Measurements from ENCODE around the gene GBX1.

The GBX1 gene

DNA sequence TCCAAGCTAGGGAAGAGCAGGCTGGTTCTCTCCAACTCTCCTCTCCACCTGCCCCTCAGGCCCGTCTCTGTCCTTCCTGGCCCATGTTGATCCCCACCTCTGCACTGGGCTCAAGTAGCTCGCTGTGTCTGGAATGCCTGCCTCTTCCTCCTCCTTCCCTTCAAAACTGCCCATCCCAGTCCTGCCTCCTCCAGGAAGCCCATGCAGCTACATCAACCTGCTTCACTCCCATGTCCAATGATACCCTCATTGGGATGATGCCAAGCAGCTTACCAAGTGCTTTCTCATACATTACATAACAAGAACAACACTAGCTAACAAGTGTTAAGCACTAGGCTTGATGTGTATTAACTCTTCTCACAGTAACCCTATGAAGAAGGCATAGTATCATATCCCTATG lies 11.3 kb upstream of the GBX1 start:
- Histone ChIP-seq H3K27me3 (ENCODE audit: low read length) (no peaks in the 10 kb centered on the region), H3K4me3 (ENCODE audit: insufficient read depth, low read length, poor library complexity, severe bottlenecking) (no peak overlapping the region), H2AFZ (ENCODE audit: low read depth, low read length, severe bottlenecking) (no peak overlapping the region), H3K27ac (ENCODE audit: low read depth, low read length) (no peak overlapping the region), H3K9ac (ENCODE audit: low read length) (no peak overlapping the region), H3K9me2 (replicated peaks; ENCODE audit: insufficient read depth, low read length) (no peaks in the 10 kb centered on the region), H3K79me2 (ENCODE audit: insufficient read depth, low read length) (no peaks in the 10 kb centered on the region), H3K4me2 (ENCODE audit: low read depth, low read length, poor library complexity, severe bottlenecking) (no peak overlapping the region), H3K36me3 (ENCODE audit: low read length) (no peaks in the 10 kb centered on the region), H4K20me1 (ENCODE audit: low read depth, low read length) (no peaks in the 10 kb centered on the region), H3K9me3 (ENCODE audit: insufficient read depth, low read length) (no peaks in the 10 kb centered on the region), H3F3A (ENCODE audit: insufficient read depth) (no peaks in the 10 kb centered on the region)
- TF ChIP-seq EZH2phosphoT487 (conservative IDR thresholded peaks at IDR 0.05; ENCODE audit: low read length) = no peak
- TF ChIP-seq, protein P1, sequence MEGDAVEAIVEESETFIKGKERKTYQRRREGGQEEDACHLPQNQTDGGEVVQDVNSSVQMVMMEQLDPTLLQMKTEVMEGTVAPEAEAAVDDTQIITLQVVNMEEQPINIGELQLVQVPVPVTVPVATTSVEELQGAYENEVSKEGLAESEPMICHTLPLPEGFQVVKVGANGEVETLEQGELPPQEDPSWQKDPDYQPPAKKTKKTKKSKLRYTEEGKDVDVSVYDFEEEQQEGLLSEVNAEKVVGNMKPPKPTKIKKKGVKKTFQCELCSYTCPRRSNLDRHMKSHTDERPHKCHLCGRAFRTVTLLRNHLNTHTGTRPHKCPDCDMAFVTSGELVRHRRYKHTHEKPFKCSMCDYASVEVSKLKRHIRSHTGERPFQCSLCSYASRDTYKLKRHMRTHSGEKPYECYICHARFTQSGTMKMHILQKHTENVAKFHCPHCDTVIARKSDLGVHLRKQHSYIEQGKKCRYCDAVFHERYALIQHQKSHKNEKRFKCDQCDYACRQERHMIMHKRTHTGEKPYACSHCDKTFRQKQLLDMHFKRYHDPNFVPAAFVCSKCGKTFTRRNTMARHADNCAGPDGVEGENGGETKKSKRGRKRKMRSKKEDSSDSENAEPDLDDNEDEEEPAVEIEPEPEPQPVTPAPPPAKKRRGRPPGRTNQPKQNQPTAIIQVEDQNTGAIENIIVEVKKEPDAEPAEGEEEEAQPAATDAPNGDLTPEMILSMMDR (IDR thresholded peaks at IDR 0.05; ENCODE audit: insufficient read depth, low read length, poor library complexity, severe bottlenecking) = no peak

DNA sequence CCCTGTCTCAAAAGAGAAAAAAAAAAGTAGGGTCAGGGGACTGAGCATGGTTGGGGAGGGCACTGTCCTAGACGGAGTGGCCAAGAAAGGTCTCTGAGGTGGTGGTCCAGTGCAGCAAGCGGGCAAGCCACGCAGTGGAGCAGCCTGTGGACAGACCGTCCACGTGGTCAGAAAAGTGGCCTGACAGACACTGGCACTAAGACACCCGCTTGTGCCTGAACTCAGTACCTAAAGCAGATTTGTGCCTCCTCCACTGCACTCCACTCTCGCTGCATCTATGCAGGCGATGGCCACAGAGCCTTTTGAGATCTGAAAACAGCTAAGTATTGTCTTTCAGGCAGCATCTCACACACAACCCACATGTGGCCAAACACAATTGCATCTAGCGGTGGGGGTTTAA lies 10.7 kb upstream of the GBX1 start:
- H3K79me2 ChIP-seq (ENCODE audit: insufficient read depth, low read length) = no peaks in the 10 kb centered on the region
- H4K20me1 ChIP-seq (ENCODE audit: low read depth, low read length) = no peaks in the 10 kb centered on the region
- H3K36me3 ChIP-seq (ENCODE audit: low read length) = no peaks in the 10 kb centered on the region
- no peaks in the 10 kb centered on the region for H3K27me3 ChIP-seq (ENCODE audit: low read length)
- H3K9me2 ChIP-seq (replicated peaks; ENCODE audit: insufficient read depth, low read length) = no peaks in the 10 kb centered on the region
- no peak overlapping the region for H3K27ac ChIP-seq (ENCODE audit: low read depth, low read length)
- H3K9ac ChIP-seq (ENCODE audit: low read length) = no peak overlapping the region
- no peak overlapping the region for H2AFZ ChIP-seq (ENCODE audit: low read depth, low read length, severe bottlenecking)
- no peak overlapping the region for H3K4me3 ChIP-seq (ENCODE audit: insufficient read depth, low read length, poor library complexity, severe bottlenecking)
- TF ChIP-seq, protein P1 (IDR thresholded peaks at IDR 0.05; ENCODE audit: insufficient read depth, low read length, poor library complexity, severe bottlenecking) = no peak
- TF ChIP-seq EZH2phosphoT487 (conservative IDR thresholded peaks at IDR 0.05; ENCODE audit: low read length) = no peak
- no peaks in the 10 kb centered on the region for H3F3A ChIP-seq (ENCODE audit: insufficient read depth)
- no peak overlapping the region for H3K4me2 ChIP-seq (ENCODE audit: low read depth, low read length, poor library complexity, severe bottlenecking)
- H3K9me3 ChIP-seq (ENCODE audit: insufficient read depth, low read length) = no peaks in the 10 kb centered on the region

DNA sequence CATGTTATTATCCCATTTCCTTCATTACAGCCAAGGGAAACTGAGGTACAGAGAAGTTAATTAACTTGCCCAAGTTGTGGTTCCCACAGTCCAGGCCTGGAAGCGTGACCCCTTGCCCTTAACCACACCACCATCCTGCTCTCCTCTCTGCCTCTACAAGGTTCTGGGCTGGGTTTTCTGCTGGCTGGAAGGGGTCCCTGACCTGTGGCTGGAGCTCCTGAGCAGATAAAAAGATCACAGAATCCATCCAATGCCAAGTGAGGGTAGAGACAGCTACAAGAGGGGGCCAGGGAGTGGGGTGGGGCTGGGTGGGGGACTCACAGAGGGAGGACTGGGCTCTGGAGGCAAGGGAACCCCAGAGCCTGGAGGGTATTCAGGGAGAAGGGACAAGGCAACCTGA lies 9.8 kb upstream of the GBX1 start:
- Histone ChIP-seq H3K4me2 (ENCODE audit: low read depth, low read length, poor library complexity, severe bottlenecking) (no peak overlapping the region), H3K27me3 (ENCODE audit: low read length) (no peaks in the 10 kb centered on the region), H3F3A (ENCODE audit: insufficient read depth) (no peaks in the 10 kb centered on the region), H3K4me3 (ENCODE audit: insufficient read depth, low read length, poor library complexity, severe bottlenecking) (no peak overlapping the region), H4K20me1 (ENCODE audit: low read depth, low read length) (no peaks in the 10 kb centered on the region), H3K9me2 (replicated peaks; ENCODE audit: insufficient read depth, low read length) (no peaks in the 10 kb centered on the region), H3K9me3 (ENCODE audit: insufficient read depth, low read length) (no peaks in the 10 kb centered on the region), H3K27ac (ENCODE audit: low read depth, low read length) (no peak overlapping the region), H3K9ac (ENCODE audit: low read length) (no peak overlapping the region), H2AFZ (ENCODE audit: low read depth, low read length, severe bottlenecking) (no peak overlapping the region), H3K36me3 (ENCODE audit: low read length) (no peaks in the 10 kb centered on the region), H3K79me2 (ENCODE audit: insufficient read depth, low read length) (no peaks in the 10 kb centered on the region)
- TF ChIP-seq, protein P1 (IDR thresholded peaks at IDR 0.05; ENCODE audit: insufficient read depth, low read length, poor library complexity, severe bottlenecking) = no peak
- TF ChIP-seq EZH2phosphoT487 (conservative IDR thresholded peaks at IDR 0.05; ENCODE audit: low read length) = no peak

Measured in SU-DHL-6 (cell line).